Renal pelvis (tissue), 3 donors: Measurements from ENCODE around the gene TCP11. TPM values are rescaled to one million over a fixed set of nuclear protein-coding genes. Genes with fewer than 3 reads are reported as not detected.

Experiments used
- polyA plus RNA-seq, 3 donors: library from polyadenylated mRNA; unstranded; fragments of 120-200 nt; gene quantifications; one replicate each; pipeline ENCODE4 v1.2.1, GENCODE V29; 2013; ENCODE audit not compliant: insufficient read length in 3 of 3

Gene TCP11
- polyA plus RNA-seq, 3 donors = 2.0 to 3.2 (median 2.2) TPM

Other genes with a start within 250 kb of the TCP11 start
- gene SCUBE3, start 72.6 kb upstream of the TCP11 start, polyA plus RNA-seq = 10 to 100 TPM; 44.7 to 62.8 (median 55.7) TPM
- gene ZNF76, start 118.4 kb upstream of the TCP11 start, polyA plus RNA-seq = 10 to 100 TPM; 47.7 to 69.0 (median 64.2) TPM
- gene DEF6, start 156.5 kb upstream of the TCP11 start, polyA plus RNA-seq = 1 to 10 TPM; 4.5 to 5.7 (median 4.7) TPM
- gene PPARD, start 201.2 kb upstream of the TCP11 start, polyA plus RNA-seq = 10 to 100 TPM; 25.8 to 28.7 (median 27.8) TPM